ENCODE data around the gene CHRNA7. TPM values are rescaled to one million over a fixed set of nuclear protein-coding genes. Genes with fewer than 3 reads are reported as not detected.

Gene CHRNA7
- total RNA-seq, 1 experiment from 2014 or later = 4.4 TPM

GRCh38 chr15:32121384-32121695 lies 91.0 kb downstream of the CHRNA7 start:
- H4K91ac ChIP-seq (ENCODE audit: insufficient read length, low read depth, low read length) = no peak overlapping the region
- H3K27me3 Mint-ChIP-seq (ENCODE audit: low read depth) = no peaks in the 10 kb centered on the region; the same call in 1 of the 2 replicates
- H3K27ac Mint-ChIP-seq = peak overlapping the region in 1 of 3 experiments; percentile 62; a peak in 2 of 7 replicates
- H3K23ac ChIP-seq (ENCODE audit: insufficient read length, low read depth, low read length) = no peak overlapping the region
- H2AK5ac ChIP-seq (ENCODE audit: insufficient read length, low read length) = no peak overlapping the region
- TF ChIP-seq, protein P1, sequence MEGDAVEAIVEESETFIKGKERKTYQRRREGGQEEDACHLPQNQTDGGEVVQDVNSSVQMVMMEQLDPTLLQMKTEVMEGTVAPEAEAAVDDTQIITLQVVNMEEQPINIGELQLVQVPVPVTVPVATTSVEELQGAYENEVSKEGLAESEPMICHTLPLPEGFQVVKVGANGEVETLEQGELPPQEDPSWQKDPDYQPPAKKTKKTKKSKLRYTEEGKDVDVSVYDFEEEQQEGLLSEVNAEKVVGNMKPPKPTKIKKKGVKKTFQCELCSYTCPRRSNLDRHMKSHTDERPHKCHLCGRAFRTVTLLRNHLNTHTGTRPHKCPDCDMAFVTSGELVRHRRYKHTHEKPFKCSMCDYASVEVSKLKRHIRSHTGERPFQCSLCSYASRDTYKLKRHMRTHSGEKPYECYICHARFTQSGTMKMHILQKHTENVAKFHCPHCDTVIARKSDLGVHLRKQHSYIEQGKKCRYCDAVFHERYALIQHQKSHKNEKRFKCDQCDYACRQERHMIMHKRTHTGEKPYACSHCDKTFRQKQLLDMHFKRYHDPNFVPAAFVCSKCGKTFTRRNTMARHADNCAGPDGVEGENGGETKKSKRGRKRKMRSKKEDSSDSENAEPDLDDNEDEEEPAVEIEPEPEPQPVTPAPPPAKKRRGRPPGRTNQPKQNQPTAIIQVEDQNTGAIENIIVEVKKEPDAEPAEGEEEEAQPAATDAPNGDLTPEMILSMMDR (conservative IDR thresholded peaks at IDR 0.05) = no peak
- no peaks in the 10 kb centered on the region for H3K79me2 ChIP-seq (ENCODE audit: insufficient read depth, low read length)
- no peak overlapping the region for H3K56ac ChIP-seq (ENCODE audit: insufficient read length, low read depth, low read length)
- no peak overlapping the region for H4K5ac ChIP-seq (ENCODE audit: insufficient read length, low read depth, low read length)
- H3K4me2 ChIP-seq (ENCODE audit: insufficient read depth, insufficient read length, low read length) = no peak overlapping the region
- H2BK12ac ChIP-seq (ENCODE audit: insufficient read length, low read depth, low read length) = no peak overlapping the region
- H2BK15ac ChIP-seq (ENCODE audit: low read depth, low read length) = no peak overlapping the region
- no peak overlapping the region; the same call in 1 of the 2 replicates for H3K14ac ChIP-seq (ENCODE audit: insufficient read depth, low read length)
- no peak overlapping the region for H2AFZ ChIP-seq (ENCODE audit: low read length)
- H3K4me3 Mint-ChIP-seq = no peak overlapping the region
- H3K27me3 ChIP-seq (ENCODE audit: insufficient read depth, low read length) = no peaks in the 10 kb centered on the region
- H4K8ac ChIP-seq (replicated peaks; ENCODE audit: insufficient read length, low read depth, low read length) = no peak overlapping the region
- no peak overlapping the region for H3K27ac ChIP-seq (ENCODE audit: insufficient read length, low read depth, low read length)
- peaks cover 20% of the 10 kb centered on the region in 2 experiments for H3K4me1 Mint-ChIP-seq
- no peak overlapping the region for H2BK120ac ChIP-seq (ENCODE audit: low read depth, low read length, poor library complexity, severe bottlenecking)
- H3T11ph ChIP-seq (ENCODE audit: low read length) = no peak overlapping the region
- no peak for DNase-seq
- H3K36me3 Mint-ChIP-seq (ENCODE audit: insufficient read depth in 1 of 3, low read depth in 3 of 3) = no peaks in the 10 kb centered on the region
- H4K20me1 ChIP-seq (ENCODE audit: control insufficient read depth, insufficient read depth, insufficient read length) = no peaks in the 10 kb centered on the region
- H3K4ac ChIP-seq (ENCODE audit: low read depth, low read length) = no peak overlapping the region
- H2BK20ac ChIP-seq (ENCODE audit: low read depth, low read length, poor library complexity, severe bottlenecking) = no peak overlapping the region
- no peaks in the 10 kb centered on the region for H3K23me2 ChIP-seq (ENCODE audit: insufficient read length, low read depth, low read length, poor library complexity, severe bottlenecking)
- no CpG with 5 or more reads among the region's 6 CpGs for WGBS (ENCODE audit: extremely low coverage, insufficient read length, low lambda C conversion rate)
- no peaks in the 10 kb centered on the region for H3K79me1 ChIP-seq (ENCODE audit: insufficient read depth, low read depth, low read length, poor library complexity, severe bottlenecking)
- no peaks in the 10 kb centered on the region for H3K9me3 Mint-ChIP-seq
- no peak overlapping the region for H3K18ac ChIP-seq (ENCODE audit: insufficient read length, low read depth, low read length)
- H2BK5ac ChIP-seq (ENCODE audit: insufficient read length, low read length) = no peak overlapping the region
- peaks cover 4% of the 10 kb centered on the region; the same call in 1 of the 2 replicates for H3K4me1 ChIP-seq (ENCODE audit: insufficient read depth, low read length)
- H3K9me3 ChIP-seq (ENCODE audit: control insufficient read depth, low read depth, low read length) = no peaks in the 10 kb centered on the region
- no peak overlapping the region for H3K9ac ChIP-seq (ENCODE audit: extremely low read depth, insufficient read length, low read length)
